Neuron (in vitro differentiated cells): ENCODE results near the gene AKR1A1.
A peak's percentile ranks its signal among the peaks of the same experiment; 100 is the strongest.

Source experiments
- H2AFZ ChIP-seq: one replicate; pipeline ENCODE4 v1.6.1; 2013; ENCODE audit warnings: low read depth, mild to moderate bottlenecking, inconsistent platforms, low read length, moderate library complexity
- H3K27me3 ChIP-seq: one replicate; pipeline ENCODE4 v1.6.1; 2013; ENCODE audit warnings: low read length; ENCODE audit not compliant: insufficient read depth
- H3K36me3 ChIP-seq: one replicate; pipeline ENCODE4 v1.6.1; 2013; ENCODE audit warnings: low read length; ENCODE audit not compliant: insufficient read depth
- H3K4me1 ChIP-seq: one replicate; pipeline ENCODE4 v1.6.1; 2013; ENCODE audit warnings: low read length; ENCODE audit not compliant: insufficient read depth
- H3K4me3 ChIP-seq: 2 replicates; pipeline ENCODE4 v1.5.1; 2013; ENCODE audit warnings: mild to moderate bottlenecking, low read length, moderate library complexity
- H3K9me3 ChIP-seq: one replicate; pipeline ENCODE4 v1.6.1; 2013; ENCODE audit warnings: low read length

The AKR1A1 gene

GRCh38 chr1:45536886-45537285, 13.7 kb upstream of the AKR1A1 start:
- Histone ChIP-seq H3K9me3 (no peaks in the 10 kb centered on the region), H3K4me1 (no peaks in the 10 kb centered on the region), H3K36me3 (no peaks in the 10 kb centered on the region), H3K27me3 (peaks cover 8% of the 10 kb centered on the region), H3K4me3 (no peak overlapping the region), H2AFZ (no peak overlapping the region)

GRCh38 chr1:45541193-45541592, 9.4 kb upstream of the AKR1A1 start:
- Histone ChIP-seq H3K36me3 (no peaks in the 10 kb centered on the region), H3K27me3 (peaks cover 20% of the 10 kb centered on the region), H2AFZ (no peak overlapping the region), H3K4me3 (no peak overlapping the region), H3K9me3 (no peaks in the 10 kb centered on the region), H3K4me1 (no peaks in the 10 kb centered on the region)

- Histone ChIP-seq H3K4me1 (no peaks in the 10 kb centered on the region), H3K36me3 (no peaks in the 10 kb centered on the region), H3K27me3 (peaks cover 15% of the 10 kb centered on the region), H2AFZ (no peak overlapping the region), H3K9me3 (no peaks in the 10 kb centered on the region), H3K4me3 (no peak overlapping the region)
Observed at GRCh38 chr1:45542591-45542990, 8.0 kb upstream of the AKR1A1 start.

GRCh38 chr1:45543581-45544417, 6.8 kb upstream of the AKR1A1 start:
- Histone ChIP-seq H2AFZ (no peak overlapping the region), H3K4me1 (no peaks in the 10 kb centered on the region), H3K36me3 (no peaks in the 10 kb centered on the region), H3K9me3 (no peaks in the 10 kb centered on the region), H3K4me3 (no peak overlapping the region), H3K27me3 (peaks cover 15% of the 10 kb centered on the region)

GRCh38 chr1:45544530-45544929, 6.1 kb upstream of the AKR1A1 start:
- Histone ChIP-seq H3K9me3 (no peaks in the 10 kb centered on the region), H2AFZ (no peak overlapping the region), H3K4me3 (no peak overlapping the region), H3K4me1 (no peaks in the 10 kb centered on the region), H3K27me3 (peaks cover 15% of the 10 kb centered on the region), H3K36me3 (no peaks in the 10 kb centered on the region)

GRCh38 chr1:45545019-45545493, 5.6 kb upstream of the AKR1A1 start:
- H3K27me3 ChIP-seq, result peaks cover 15% of the 10 kb centered on the region
- no peak overlapping the region for H3K4me3 ChIP-seq
- no peaks in the 10 kb centered on the region for H3K36me3 ChIP-seq
- no peaks in the 10 kb centered on the region for H3K4me1 ChIP-seq
- H3K9me3 ChIP-seq, result no peaks in the 10 kb centered on the region
- no peak overlapping the region for H2AFZ ChIP-seq

GRCh38 chr1:45545553-45546310, 4.9 kb upstream of the AKR1A1 start:
- Histone ChIP-seq H3K4me3 (no peak overlapping the region), H3K9me3 (no peaks in the 10 kb centered on the region), H3K36me3 (no peaks in the 10 kb centered on the region), H3K4me1 (no peaks in the 10 kb centered on the region), H2AFZ (no peak overlapping the region), H3K27me3 (peaks cover 15% of the 10 kb centered on the region)

GRCh38 chr1:45551684-45552083, 1.1 kb downstream of the AKR1A1 start:
- H3K27me3 ChIP-seq, result no peaks in the 10 kb centered on the region
- H3K9me3 ChIP-seq, result no peaks in the 10 kb centered on the region
- H3K36me3 ChIP-seq, result peaks cover 24% of the 10 kb centered on the region
- H3K4me1 ChIP-seq, result peaks cover 10% of the 10 kb centered on the region
- H3K4me3 ChIP-seq, result peak overlapping the region; percentile 98
- H2AFZ ChIP-seq, result peak overlapping the region; percentile 86

- no peaks in the 10 kb centered on the region for H3K27me3 ChIP-seq
- peak overlapping the region; percentile 0 for H3K4me3 ChIP-seq
- H2AFZ ChIP-seq, result no peak overlapping the region
- H3K4me1 ChIP-seq, result peaks cover 10% of the 10 kb centered on the region
- no peaks in the 10 kb centered on the region for H3K9me3 ChIP-seq
- H3K36me3 ChIP-seq, result peaks cover 28% of the 10 kb centered on the region
Observed at GRCh38 chr1:45552331-45552730, 1.7 kb downstream of the AKR1A1 start.

- H3K4me1 ChIP-seq, result peaks cover 10% of the 10 kb centered on the region
- H3K36me3 ChIP-seq, result peaks cover 33% of the 10 kb centered on the region
- no peaks in the 10 kb centered on the region for H3K9me3 ChIP-seq
- no peak overlapping the region for H3K4me3 ChIP-seq
- no peak overlapping the region for H2AFZ ChIP-seq
- H3K27me3 ChIP-seq, result no peaks in the 10 kb centered on the region
Observed at GRCh38 chr1:45554198-45554597, 3.6 kb downstream of the AKR1A1 start.

GRCh38 chr1:45557422-45557944, 6.9 kb downstream of the AKR1A1 start:
- Histone ChIP-seq H3K4me1 (no peaks in the 10 kb centered on the region), H3K4me3 (no peak overlapping the region), H3K9me3 (no peaks in the 10 kb centered on the region), H3K27me3 (no peaks in the 10 kb centered on the region), H3K36me3 (peaks cover 49% of the 10 kb centered on the region), H2AFZ (no peak overlapping the region)

GRCh38 chr1:45563843-45564242, 13.2 kb downstream of the AKR1A1 start:
- peaks cover 64% of the 10 kb centered on the region for H3K36me3 ChIP-seq

GRCh38 chr1:45566722-45567121, 16.1 kb downstream of the AKR1A1 start:
- Histone ChIP-seq H3K4me3 (no peak overlapping the region), H2AFZ (no peak overlapping the region), H3K27me3 (no peaks in the 10 kb centered on the region), H3K4me1 (no peaks in the 10 kb centered on the region), H3K9me3 (no peaks in the 10 kb centered on the region), H3K36me3 (peaks cover 59% of the 10 kb centered on the region)

More at GRCh38 chr1:45563843-45564242, 13.2 kb downstream of the AKR1A1 start:
- H3K4me1 ChIP-seq, result no peaks in the 10 kb centered on the region
- H3K27me3 ChIP-seq, result no peaks in the 10 kb centered on the region
- H2AFZ ChIP-seq, result no peak overlapping the region
- H3K9me3 ChIP-seq, result no peaks in the 10 kb centered on the region
- no peak overlapping the region for H3K4me3 ChIP-seq
